C4-2B (cell line): ENCODE data around the gene GLP1R.

Experiments used
- H3K27ac ChIP-seq: fragments of 450-650 bp; 2 replicates; pipeline ENCODE4 v1.5.1; 2017
- CTCF ChIP-seq: fragments of 450-650 bp; conservative IDR thresholded peaks from 2 replicates; pipeline ENCODE4 v1.5.1; 2017; ENCODE audit warnings: mild to moderate bottlenecking
- ZFX ChIP-seq: fragments of 450-650 bp; IDR thresholded peaks from 2 replicates; pipeline ENCODE4 v1.6.1; 2017

Gene GLP1R

DNA sequence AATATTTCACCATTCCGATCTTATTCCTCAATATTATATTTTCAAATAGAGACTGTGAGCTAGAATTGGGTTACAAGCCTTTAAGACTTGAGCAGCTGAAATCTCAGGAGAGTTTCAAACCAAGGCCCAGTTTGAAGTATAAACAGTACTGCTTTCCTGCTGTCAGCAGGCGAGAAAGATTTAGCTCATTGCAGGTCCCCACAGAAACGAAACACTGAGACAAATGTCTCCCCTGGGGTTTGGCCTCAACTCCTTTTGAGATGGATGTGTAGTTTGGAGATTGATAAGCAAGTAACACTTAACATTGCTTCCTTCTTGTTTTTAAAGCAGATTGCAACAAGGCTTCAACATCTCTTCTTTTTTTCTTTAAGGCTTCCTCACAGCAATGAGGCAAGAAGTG is 22.4 kb upstream of the GLP1R start:
- no peak overlapping the region for H3K27ac ChIP-seq
- TF ChIP-seq CTCF = no peak
- no peak for TF ChIP-seq ZFX

DNA sequence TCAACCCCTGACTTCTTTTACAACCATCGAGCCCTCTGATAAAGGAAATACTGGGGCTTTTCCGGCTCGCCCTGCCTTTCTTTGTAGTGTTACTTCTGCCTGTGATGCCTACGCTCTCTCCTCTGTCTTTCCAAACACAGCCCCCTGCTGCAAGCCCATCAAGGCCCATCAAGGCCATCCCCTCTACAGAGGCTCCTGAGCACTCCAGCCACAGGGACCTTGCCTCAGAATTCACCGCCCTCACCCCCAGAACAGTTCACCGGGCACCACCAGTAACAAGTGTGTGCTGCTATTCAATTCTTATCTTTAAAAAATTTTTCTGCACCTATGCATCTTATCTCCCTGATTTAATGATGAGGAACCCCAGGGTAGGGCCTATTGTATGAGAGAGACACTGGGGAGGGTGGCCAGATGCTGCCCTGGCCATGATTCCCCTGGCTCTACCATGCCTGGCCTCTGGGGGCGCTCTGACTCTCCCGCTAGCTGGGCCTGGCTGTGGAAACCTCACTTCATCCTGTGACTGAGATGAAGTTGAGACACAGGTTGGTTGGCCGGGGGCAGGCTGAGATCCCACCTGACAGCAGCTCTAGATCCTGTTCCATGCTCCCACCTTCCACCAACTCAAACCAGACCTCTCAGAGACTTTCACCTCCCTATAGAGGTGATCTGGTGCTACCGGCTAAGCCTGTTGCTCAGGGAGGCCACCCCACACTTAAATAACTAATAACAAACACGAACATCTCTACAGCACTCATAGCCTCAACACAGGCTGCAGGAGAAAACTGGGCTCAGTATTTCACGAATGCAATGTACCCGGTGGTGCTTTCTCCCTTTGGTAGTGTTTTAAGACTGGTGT is 19.2 kb upstream of the GLP1R start:
- TF ChIP-seq ZFX (no peak), CTCF (peak; percentile 93)
- H3K27ac ChIP-seq = no peak overlapping the region

DNA sequence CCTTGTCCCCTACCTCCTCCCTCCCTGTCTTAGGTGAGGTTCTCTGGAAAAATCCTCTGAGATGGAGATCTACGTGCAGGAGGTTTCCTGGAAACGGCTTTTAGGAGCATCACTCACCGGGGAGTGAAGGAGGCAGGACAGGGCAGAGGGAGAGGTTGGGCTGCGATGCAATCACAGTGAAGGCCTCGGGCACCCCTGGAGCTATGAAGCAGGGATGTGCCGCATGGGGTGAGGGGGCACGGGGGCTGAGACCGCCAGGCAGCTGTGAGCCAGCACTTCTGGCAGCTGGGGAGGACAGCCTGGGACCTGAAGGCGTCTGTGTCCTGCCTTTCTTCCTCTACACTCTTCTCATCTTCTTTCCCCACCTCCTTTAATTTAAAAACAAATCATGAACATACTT is 12.9 kb upstream of the GLP1R start:
- TF ChIP-seq ZFX (no peak), CTCF (no peak)
- no peak overlapping the region for H3K27ac ChIP-seq

GRCh38 chr6:39037082-39037508 is 11.5 kb upstream of the GLP1R start:
- no peak for TF ChIP-seq ZFX
- TF ChIP-seq CTCF = no peak

GRCh38 chr6:39037707-39038106 is 10.9 kb upstream of the GLP1R start:
- TF ChIP-seq ZFX (no peak), CTCF (no peak)

More at GRCh38 chr6:39037082-39037508, 11.5 kb upstream of the GLP1R start:
- H3K27ac ChIP-seq = no peak overlapping the region

DNA sequence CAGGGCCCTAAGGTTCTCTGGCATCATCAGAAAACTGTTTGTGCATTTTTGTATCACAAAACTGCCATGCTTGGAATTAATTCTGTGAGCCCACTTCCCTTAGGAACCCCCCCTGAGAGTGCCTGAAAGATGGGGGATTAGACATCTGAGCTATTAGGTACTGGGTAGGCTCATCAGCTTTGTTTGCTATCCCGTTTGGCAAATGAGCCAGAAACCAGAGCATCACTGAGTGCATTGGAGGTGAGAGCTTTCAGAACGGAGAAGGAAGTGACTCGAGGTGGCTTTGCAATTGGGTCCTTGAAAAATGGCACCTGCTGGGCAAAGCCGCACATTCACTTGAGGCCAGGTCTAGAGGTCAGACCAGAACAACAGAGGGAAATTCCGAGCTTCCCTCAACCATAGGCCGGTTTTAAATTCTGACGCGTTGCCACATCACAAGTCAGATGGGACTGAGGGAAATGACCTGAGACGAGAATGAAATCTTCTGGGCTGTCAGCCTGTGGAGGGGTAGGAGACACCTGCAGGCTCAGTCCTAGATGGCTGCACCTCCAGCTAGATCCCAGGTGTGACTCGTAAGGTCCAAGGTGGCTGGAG is 8.4 kb upstream of the GLP1R start:
- no peak overlapping the region for H3K27ac ChIP-seq
- TF ChIP-seq CTCF = no peak
- TF ChIP-seq ZFX = no peak

More at GRCh38 chr6:39037707-39038106, 10.9 kb upstream of the GLP1R start:
- no peak overlapping the region for H3K27ac ChIP-seq

- no peak overlapping the region for H3K27ac ChIP-seq
- TF ChIP-seq CTCF (no peak), ZFX (no peak)
Observed at GRCh38 chr6:39041072-39041471, 7.5 kb upstream of the GLP1R start.
